Testis (tissue), 2 donors: ENCODE measurements around the gene FRRS1L.

Experiments used
- POLR2A ChIP-seq: fragments of 450-650 bp; IDR thresholded peaks from one replicate; pipeline ENCODE4 v1.6.1; 2017; ENCODE audit warnings: antibody characterized with exemption, mild to moderate bottlenecking, moderate library complexity
- TF ChIP-seq, protein P1 (sequence below), 3 experiments: fragments of 450-650 bp in 2 of 3; fragments of 200-600 bp in 1 of 3; sonication (generic) in 1 of 3; IDR thresholded peaks; one replicate each; pipeline ENCODE4 v1.5.1; 2016 to 2019; ENCODE audit warnings: antibody characterized with exemption in 3 of 3, mild to moderate bottlenecking in 2 of 3, moderate library complexity in 1 of 3

DNA sequence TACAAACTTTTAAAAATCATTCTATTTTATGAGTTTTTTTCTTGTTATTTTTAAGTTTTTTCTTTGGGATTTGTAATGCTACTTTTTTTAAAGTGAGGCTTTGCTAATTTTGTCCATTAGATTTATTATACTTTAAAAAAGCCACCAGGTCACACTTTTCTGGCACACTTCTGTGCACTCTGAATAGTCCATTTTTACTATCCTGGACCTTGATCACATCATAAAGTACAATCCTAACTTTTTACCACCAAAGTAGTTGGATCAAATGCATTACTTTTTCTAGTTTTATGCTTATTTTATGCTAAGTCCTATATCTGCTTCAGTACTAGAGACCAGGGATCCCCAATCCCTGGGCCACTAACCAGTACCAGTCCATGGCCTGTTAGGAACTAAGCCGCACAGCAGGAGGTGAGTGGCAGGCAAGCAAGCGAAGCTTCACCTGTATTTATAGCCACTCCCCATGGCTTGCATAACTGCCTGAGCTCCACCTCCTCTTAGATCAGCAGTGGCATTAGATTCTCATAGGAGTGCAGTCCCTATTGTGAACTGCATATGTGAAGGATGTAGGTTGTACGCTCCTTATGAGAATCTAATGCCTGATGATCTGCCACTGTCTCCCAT is 16.0 kb downstream of the FRRS1L start:
- TF ChIP-seq, protein P1, sequence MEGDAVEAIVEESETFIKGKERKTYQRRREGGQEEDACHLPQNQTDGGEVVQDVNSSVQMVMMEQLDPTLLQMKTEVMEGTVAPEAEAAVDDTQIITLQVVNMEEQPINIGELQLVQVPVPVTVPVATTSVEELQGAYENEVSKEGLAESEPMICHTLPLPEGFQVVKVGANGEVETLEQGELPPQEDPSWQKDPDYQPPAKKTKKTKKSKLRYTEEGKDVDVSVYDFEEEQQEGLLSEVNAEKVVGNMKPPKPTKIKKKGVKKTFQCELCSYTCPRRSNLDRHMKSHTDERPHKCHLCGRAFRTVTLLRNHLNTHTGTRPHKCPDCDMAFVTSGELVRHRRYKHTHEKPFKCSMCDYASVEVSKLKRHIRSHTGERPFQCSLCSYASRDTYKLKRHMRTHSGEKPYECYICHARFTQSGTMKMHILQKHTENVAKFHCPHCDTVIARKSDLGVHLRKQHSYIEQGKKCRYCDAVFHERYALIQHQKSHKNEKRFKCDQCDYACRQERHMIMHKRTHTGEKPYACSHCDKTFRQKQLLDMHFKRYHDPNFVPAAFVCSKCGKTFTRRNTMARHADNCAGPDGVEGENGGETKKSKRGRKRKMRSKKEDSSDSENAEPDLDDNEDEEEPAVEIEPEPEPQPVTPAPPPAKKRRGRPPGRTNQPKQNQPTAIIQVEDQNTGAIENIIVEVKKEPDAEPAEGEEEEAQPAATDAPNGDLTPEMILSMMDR (IDR thresholded peaks at IDR 0.05), result no peak
- TF ChIP-seq POLR2A, result no peak
